ENCODE measurements around the gene RET.
A peak's percentile ranks its signal among the peaks of the same experiment; 100 is the strongest.

The RET gene

DNA sequence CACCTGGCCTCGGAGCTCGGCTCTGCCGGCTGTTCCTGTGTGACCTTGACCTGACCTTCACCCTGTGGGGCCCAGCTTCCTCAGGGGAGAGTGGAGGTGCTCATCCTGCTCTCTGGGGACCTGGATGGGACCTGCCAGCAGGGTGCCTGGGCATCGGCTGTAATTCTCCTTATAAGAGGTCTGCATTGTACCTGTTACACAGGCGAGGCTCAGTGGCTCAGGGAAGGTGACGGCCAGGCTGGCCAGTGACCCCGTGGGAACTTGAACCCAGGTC, 29.0 kb downstream of the RET start:
- no peaks in the 10 kb centered on the region for H3K36me3 ChIP-seq (ENCODE audit: control insufficient read depth in 1 of 2, insufficient read depth in 2 of 2, low read length in 2 of 2)
- peaks cover 5 to 16% of the 10 kb centered on the region in 2 donors for H3K4me1 ChIP-seq (ENCODE audit: control insufficient read depth in 1 of 2, insufficient read depth in 2 of 2, low read length in 2 of 2)
- H3K9me3 ChIP-seq (ENCODE audit: control insufficient read depth in 1 of 2, low read length in 2 of 2), result no peaks in the 10 kb centered on the region
- peak overlapping the region in 1 of 2 donors; percentile 80 for H3K4me3 ChIP-seq (ENCODE audit: low read depth in 1 of 2, low read length in 2 of 2)
- no peak overlapping the region for H3K27ac ChIP-seq (ENCODE audit: low read depth, low read length)
- H3K9ac ChIP-seq (ENCODE audit: low read depth in 1 of 2, low read length in 2 of 2), result no peak overlapping the region
- peaks cover 0 to 8% of the 10 kb centered on the region in 2 donors for H3K27me3 ChIP-seq (ENCODE audit: control insufficient read depth in 1 of 2, insufficient read depth in 2 of 2, low read length in 2 of 2)

DNA sequence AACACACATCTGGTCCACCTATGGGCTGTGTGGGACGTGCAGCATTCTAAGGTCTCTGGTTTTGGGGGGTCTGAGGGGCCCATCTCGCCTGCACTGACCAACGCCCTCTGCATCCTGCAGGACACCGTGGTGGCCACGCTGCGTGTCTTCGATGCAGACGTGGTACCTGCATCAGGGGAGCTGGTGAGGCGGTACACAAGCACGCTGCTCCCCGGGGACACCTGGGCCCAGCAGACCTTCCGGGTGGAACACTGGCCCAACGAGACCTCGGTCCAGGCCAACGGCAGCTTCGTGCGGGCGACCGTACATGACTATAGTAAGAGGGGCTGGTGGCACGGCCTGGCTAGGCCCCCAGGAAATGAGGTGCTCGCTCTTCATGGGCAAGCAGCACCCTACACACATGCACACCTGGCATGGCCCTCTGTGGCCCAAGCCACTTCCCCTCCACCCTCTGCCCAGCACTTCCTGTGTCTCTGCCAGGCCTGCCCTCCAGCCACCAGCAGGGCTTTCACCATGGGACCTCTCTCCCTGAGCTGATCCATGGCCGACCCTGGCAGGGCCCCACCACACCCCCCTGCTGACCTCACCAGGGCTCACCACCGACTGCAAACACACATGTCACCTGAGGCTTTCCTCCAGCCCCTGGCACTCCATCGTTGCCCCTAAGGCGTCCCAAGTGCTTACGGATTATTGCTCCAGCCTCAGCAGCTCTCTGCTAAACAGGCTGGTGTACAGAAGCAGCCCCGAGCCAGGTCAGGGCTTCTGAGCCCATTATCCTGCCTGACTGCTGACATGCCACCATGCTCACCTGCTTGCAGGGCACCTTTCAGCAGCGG, 29.6 kb downstream of the RET start:
- no peak overlapping the region for H3K9ac ChIP-seq (ENCODE audit: low read depth in 1 of 2, low read length in 2 of 2)
- no peaks in the 10 kb centered on the region for H3K36me3 ChIP-seq (ENCODE audit: control insufficient read depth in 1 of 2, insufficient read depth in 2 of 2, low read length in 2 of 2)
- H3K27me3 ChIP-seq (ENCODE audit: control insufficient read depth in 1 of 2, insufficient read depth in 2 of 2, low read length in 2 of 2), result peaks cover 0 to 8% of the 10 kb centered on the region in 2 donors
- H3K4me1 ChIP-seq (ENCODE audit: control insufficient read depth in 1 of 2, insufficient read depth in 2 of 2, low read length in 2 of 2), result peaks cover 5 to 16% of the 10 kb centered on the region in 2 donors
- no peak overlapping the region for H3K4me3 ChIP-seq (ENCODE audit: low read depth in 1 of 2, low read length in 2 of 2)
- H3K27ac ChIP-seq (ENCODE audit: low read depth, low read length), result no peak overlapping the region
- H3K9me3 ChIP-seq (ENCODE audit: control insufficient read depth in 1 of 2, low read length in 2 of 2), result no peaks in the 10 kb centered on the region

GRCh38 chr10:43108951-43109350, 32.1 kb downstream of the RET start:
- Histone ChIP-seq H3K4me3 (ENCODE audit: low read depth in 1 of 2, low read length in 2 of 2) (no peak overlapping the region), H3K27ac (ENCODE audit: low read depth, low read length) (no peak overlapping the region), H3K9me3 (ENCODE audit: control insufficient read depth in 1 of 2, low read length in 2 of 2) (no peaks in the 10 kb centered on the region), H3K9ac (ENCODE audit: low read depth in 1 of 2, low read length in 2 of 2) (no peak overlapping the region), H3K4me1 (ENCODE audit: control insufficient read depth in 1 of 2, insufficient read depth in 2 of 2, low read length in 2 of 2) (peaks cover 5 to 16% of the 10 kb centered on the region in 2 donors), H3K36me3 (ENCODE audit: control insufficient read depth in 1 of 2, insufficient read depth in 2 of 2, low read length in 2 of 2) (no peaks in the 10 kb centered on the region), H3K27me3 (ENCODE audit: control insufficient read depth in 1 of 2, insufficient read depth in 2 of 2, low read length in 2 of 2) (peaks cover 0 to 8% of the 10 kb centered on the region in 2 donors)

GRCh38 chr10:43109671-43110249, 32.9 kb downstream of the RET start:
- Histone ChIP-seq H3K4me3 (ENCODE audit: low read depth in 1 of 2, low read length in 2 of 2) (no peak overlapping the region), H3K4me1 (ENCODE audit: control insufficient read depth in 1 of 2, insufficient read depth in 2 of 2, low read length in 2 of 2) (peaks cover 5 to 12% of the 10 kb centered on the region in 2 donors), H3K36me3 (ENCODE audit: control insufficient read depth in 1 of 2, insufficient read depth in 2 of 2, low read length in 2 of 2) (no peaks in the 10 kb centered on the region), H3K27me3 (ENCODE audit: control insufficient read depth in 1 of 2, insufficient read depth in 2 of 2, low read length in 2 of 2) (peaks cover 0 to 3% of the 10 kb centered on the region in 2 donors), H3K9ac (ENCODE audit: low read depth in 1 of 2, low read length in 2 of 2) (no peak overlapping the region), H3K27ac (ENCODE audit: low read depth, low read length) (no peak overlapping the region), H3K9me3 (ENCODE audit: control insufficient read depth in 1 of 2, low read length in 2 of 2) (no peaks in the 10 kb centered on the region)

GRCh38 chr10:43110338-43111071, 33.6 kb downstream of the RET start:
- H3K36me3 ChIP-seq (ENCODE audit: control insufficient read depth in 1 of 2, insufficient read depth in 2 of 2, low read length in 2 of 2), result no peaks in the 10 kb centered on the region
- H3K4me3 ChIP-seq (ENCODE audit: low read depth in 1 of 2, low read length in 2 of 2), result no peak overlapping the region
- H3K27me3 ChIP-seq (ENCODE audit: control insufficient read depth in 1 of 2, insufficient read depth in 2 of 2, low read length in 2 of 2), result no peaks in the 10 kb centered on the region
- no peak overlapping the region for H3K9ac ChIP-seq (ENCODE audit: low read depth in 1 of 2, low read length in 2 of 2)
- H3K9me3 ChIP-seq (ENCODE audit: control insufficient read depth in 1 of 2, low read length in 2 of 2), result no peaks in the 10 kb centered on the region
- peaks cover 4 to 5% of the 10 kb centered on the region in 2 donors for H3K4me1 ChIP-seq (ENCODE audit: control insufficient read depth in 1 of 2, insufficient read depth in 2 of 2, low read length in 2 of 2)
- no peak overlapping the region for H3K27ac ChIP-seq (ENCODE audit: low read depth, low read length)

GRCh38 chr10:43111101-43111500, 34.2 kb downstream of the RET start:
- H3K4me1 ChIP-seq (ENCODE audit: control insufficient read depth in 1 of 2, insufficient read depth in 2 of 2, low read length in 2 of 2), result no peaks in the 10 kb centered on the region
- no peaks in the 10 kb centered on the region for H3K27me3 ChIP-seq (ENCODE audit: control insufficient read depth in 1 of 2, insufficient read depth in 2 of 2, low read length in 2 of 2)
- H3K4me3 ChIP-seq (ENCODE audit: low read depth in 1 of 2, low read length in 2 of 2), result no peak overlapping the region
- H3K36me3 ChIP-seq (ENCODE audit: control insufficient read depth in 1 of 2, insufficient read depth in 2 of 2, low read length in 2 of 2), result no peaks in the 10 kb centered on the region
- no peak overlapping the region for H3K9ac ChIP-seq (ENCODE audit: low read depth in 1 of 2, low read length in 2 of 2)
- H3K9me3 ChIP-seq (ENCODE audit: control insufficient read depth in 1 of 2, low read length in 2 of 2), result no peaks in the 10 kb centered on the region
- no peak overlapping the region for H3K27ac ChIP-seq (ENCODE audit: low read depth, low read length)

- H3K36me3 ChIP-seq (ENCODE audit: control insufficient read depth in 1 of 2, insufficient read depth in 2 of 2, low read length in 2 of 2), result no peaks in the 10 kb centered on the region
- H3K4me3 ChIP-seq (ENCODE audit: low read depth in 1 of 2, low read length in 2 of 2), result no peak overlapping the region
- H3K27me3 ChIP-seq (ENCODE audit: control insufficient read depth in 1 of 2, insufficient read depth in 2 of 2, low read length in 2 of 2), result no peaks in the 10 kb centered on the region
- no peak overlapping the region for H3K27ac ChIP-seq (ENCODE audit: low read depth, low read length)
- no peaks in the 10 kb centered on the region for H3K4me1 ChIP-seq (ENCODE audit: control insufficient read depth in 1 of 2, insufficient read depth in 2 of 2, low read length in 2 of 2)
- no peaks in the 10 kb centered on the region for H3K9me3 ChIP-seq (ENCODE audit: control insufficient read depth in 1 of 2, low read length in 2 of 2)
- no peak overlapping the region for H3K9ac ChIP-seq (ENCODE audit: low read depth in 1 of 2, low read length in 2 of 2)
Measured at GRCh38 chr10:43111921-43112607, 35.2 kb downstream of the RET start.

DNA sequence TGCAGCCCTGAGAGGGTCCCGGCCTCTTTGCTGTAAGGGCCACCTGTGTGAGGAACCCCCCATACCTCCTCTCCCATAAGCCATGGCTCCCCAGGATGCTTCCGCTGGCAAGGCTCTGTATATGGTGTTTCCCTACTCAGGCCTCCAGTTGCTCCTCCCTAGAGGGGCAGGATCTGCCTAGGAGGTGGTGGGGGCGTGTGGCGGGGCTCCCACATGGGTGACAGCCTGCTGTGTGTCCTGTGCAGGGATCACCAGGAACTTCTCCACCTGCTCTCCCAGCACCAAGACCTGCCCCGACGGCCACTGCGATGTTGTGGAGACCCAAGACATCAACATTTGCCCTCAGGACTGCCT, 35.7 kb downstream of the RET start:
- Histone ChIP-seq H3K4me1 (ENCODE audit: control insufficient read depth in 1 of 2, insufficient read depth in 2 of 2, low read length in 2 of 2) (no peaks in the 10 kb centered on the region), H3K36me3 (ENCODE audit: control insufficient read depth in 1 of 2, insufficient read depth in 2 of 2, low read length in 2 of 2) (no peaks in the 10 kb centered on the region), H3K27me3 (ENCODE audit: control insufficient read depth in 1 of 2, insufficient read depth in 2 of 2, low read length in 2 of 2) (no peaks in the 10 kb centered on the region), H3K27ac (ENCODE audit: low read depth, low read length) (no peak overlapping the region), H3K9me3 (ENCODE audit: control insufficient read depth in 1 of 2, low read length in 2 of 2) (no peaks in the 10 kb centered on the region), H3K4me3 (ENCODE audit: low read depth in 1 of 2, low read length in 2 of 2) (no peak overlapping the region), H3K9ac (ENCODE audit: low read depth in 1 of 2, low read length in 2 of 2) (no peak overlapping the region)

DNA sequence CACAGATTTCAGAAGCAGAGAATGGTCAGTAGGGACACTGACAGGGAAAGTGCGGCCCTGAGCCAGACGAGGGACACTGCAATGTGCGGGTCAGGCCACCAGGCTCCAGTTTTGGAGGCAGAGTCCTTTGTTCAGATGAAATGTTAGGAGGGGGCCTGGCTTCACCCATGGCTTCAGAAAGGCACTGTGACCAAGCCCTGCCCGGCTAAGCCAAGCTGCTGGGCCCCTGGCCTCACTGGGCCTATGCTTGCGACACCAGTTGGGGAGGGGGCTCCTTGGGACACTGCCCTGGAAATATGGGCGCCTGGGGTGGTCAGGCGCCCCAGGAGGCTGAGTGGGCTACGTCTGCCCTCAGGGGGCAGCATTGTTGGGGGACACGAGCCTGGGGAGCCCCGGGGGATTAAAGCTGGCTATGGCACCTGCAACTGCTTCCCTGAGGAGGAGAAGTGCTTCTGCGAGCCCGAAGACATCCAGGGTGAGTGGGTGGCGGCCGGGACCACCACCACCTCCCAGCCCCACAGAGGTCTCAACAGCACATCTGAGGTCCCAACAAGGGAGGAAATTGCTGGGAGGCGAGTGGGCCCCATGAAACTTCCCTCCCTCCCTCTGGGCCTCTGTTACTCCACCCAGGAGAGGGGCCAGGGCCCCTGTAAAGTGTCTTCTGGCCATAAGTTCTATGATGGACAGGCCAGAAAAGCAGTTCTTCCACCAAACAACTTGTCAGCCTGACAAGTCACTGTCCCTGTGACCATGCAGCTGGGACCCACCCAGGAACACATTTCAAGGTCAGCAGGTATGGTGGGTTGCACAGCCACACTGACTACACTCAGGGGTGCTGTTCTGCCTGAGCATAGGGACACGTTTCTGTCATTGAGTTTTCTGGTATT, 36.6 kb downstream of the RET start:
- H3K36me3 ChIP-seq (ENCODE audit: control insufficient read depth in 1 of 2, insufficient read depth in 2 of 2, low read length in 2 of 2), result no peaks in the 10 kb centered on the region
- no peaks in the 10 kb centered on the region for H3K4me1 ChIP-seq (ENCODE audit: control insufficient read depth in 1 of 2, insufficient read depth in 2 of 2, low read length in 2 of 2)
- H3K27ac ChIP-seq (ENCODE audit: low read depth, low read length), result no peak overlapping the region
- no peak overlapping the region for H3K9ac ChIP-seq (ENCODE audit: low read depth in 1 of 2, low read length in 2 of 2)
- H3K9me3 ChIP-seq (ENCODE audit: control insufficient read depth in 1 of 2, low read length in 2 of 2), result no peaks in the 10 kb centered on the region
- H3K27me3 ChIP-seq (ENCODE audit: control insufficient read depth in 1 of 2, insufficient read depth in 2 of 2, low read length in 2 of 2), result no peaks in the 10 kb centered on the region
- no peak overlapping the region for H3K4me3 ChIP-seq (ENCODE audit: low read depth in 1 of 2, low read length in 2 of 2)
